Hippocampal formation (tissue), 2 donors: ENCODE data around the gene PLA1A.
"Not testable (repeated sequence)": the region's sequence is repeated elsewhere in the genome, so short reads cannot be mapped to it uniquely, and the experiment has no call there.

Experiments used
- DNase-seq, 2 donors: peaks; one replicate each; lab custom pipeline; 2025; lab: John Stamatoyannopoulos, UW

PLA1A gene

GRCh38 chr3:119579366-119580066 lies 18.2 kb upstream of the PLA1A start, which contains the start of gene ADPRH:
Gene ADPRH (plus strand): TSS chr3:119579492. CDS start chr3:119582170, 2,678 bp downstream.
- no peak for DNase-seq

- DNase-seq: no peak
Measured at GRCh38 chr3:119580067-119580760, 17.5 kb upstream of the PLA1A start.

GRCh38 chr3:119582178-119582577 lies 15.5 kb upstream of the PLA1A start:
- DNase-seq: no peak

GRCh38 chr3:119585208-119585607 lies 12.5 kb upstream of the PLA1A start:
- DNase-seq: no peak

GRCh38 chr3:119585856-119586570 lies 11.7 kb upstream of the PLA1A start:
- no peak for DNase-seq

GRCh38 chr3:119586733-119587172 lies 10.9 kb upstream of the PLA1A start:
- no peak for DNase-seq

GRCh38 chr3:119588112-119588511 lies 9.6 kb upstream of the PLA1A start:
- no peak for DNase-seq

GRCh38 chr3:119589102-119589773 lies 8.4 kb upstream of the PLA1A start:
- DNase-seq: no peak

- DNase-seq: no peak
Measured at GRCh38 chr3:119590706-119591105, 7.0 kb upstream of the PLA1A start.

GRCh38 chr3:119592861-119593260 lies 4.8 kb upstream of the PLA1A start:
- no peak for DNase-seq

GRCh38 chr3:119594066-119594465 lies 3.6 kb upstream of the PLA1A start:
- DNase-seq: no peak

GRCh38 chr3:119594929-119595328 lies 2.8 kb upstream of the PLA1A start:
- DNase-seq: not testable (repeated sequence)

GRCh38 chr3:119595639-119596334 lies 1.9 kb upstream of the PLA1A start:
- DNase-seq: peak in 1 of 2 donors; percentile 8

- no peak for DNase-seq
Measured at GRCh38 chr3:119596398-119596797, 1.3 kb upstream of the PLA1A start.

GRCh38 chr3:119598410-119599098 lies 869 bp downstream of the PLA1A start:
- no peak for DNase-seq

- DNase-seq: no peak
Measured at GRCh38 chr3:119599558-119600174, 2.0 kb downstream of the PLA1A start.

GRCh38 chr3:119600732-119601131 lies 3.0 kb downstream of the PLA1A start:
- DNase-seq: no peak

- DNase-seq: no peak
Measured at GRCh38 chr3:119601154-119601553, 3.5 kb downstream of the PLA1A start.

- DNase-seq: no peak
Measured at GRCh38 chr3:119602676-119603075, 5.0 kb downstream of the PLA1A start.

GRCh38 chr3:119604878-119605277 lies 7.2 kb downstream of the PLA1A start:
- DNase-seq: no peak
